Hepatocyte (in vitro differentiated cells): ENCODE data around the gene HERPUD1. TPM values are rescaled to one million over a fixed set of nuclear protein-coding genes. Genes with fewer than 3 reads are reported as not detected.
"Not testable (repeated sequence)": the region's sequence is repeated elsewhere in the genome, so short reads cannot be mapped to it uniquely, and the experiment has no call there.

Source experiments
- DNase-seq: peaks from one replicate; pipeline ENCODE4 v3.0.0-alpha.2; 2016; ENCODE audit warnings: low spot score
- H2AFZ ChIP-seq: fragments of 200-600 bp; sonication (generic); 2 replicates; pipeline ENCODE4 v1.6.0; 2016; ENCODE audit warnings: antibody characterized with exemption, mild to moderate bottlenecking
- H3K27ac ChIP-seq: fragments of 200-600 bp; sonication (generic); 2 replicates; pipeline ENCODE4 v1.5.1; 2016; ENCODE audit warnings: mild to moderate bottlenecking
- H3K27me3 ChIP-seq: fragments of 200-600 bp; sonication (generic); 2 replicates; pipeline ENCODE4 v1.6.1; 2016
- H3K36me3 ChIP-seq: fragments of 200-600 bp; sonication (generic); replicated peaks from 2 replicates; pipeline ENCODE4 v1.5.1; 2016; ENCODE audit warnings: low read depth; ENCODE audit not compliant: insufficient read depth
- H3K4me1 ChIP-seq: fragments of 200-600 bp; sonication (generic); 2 replicates; pipeline ENCODE4 v1.5.1; 2016; ENCODE audit warnings: mild to moderate bottlenecking, moderate library complexity; ENCODE audit not compliant: insufficient read depth
- H3K4me2 ChIP-seq: fragments of 200-600 bp; sonication (generic); 2 replicates; pipeline ENCODE4 v1.6.0; 2016
- H3K4me3 ChIP-seq: fragments of 200-600 bp; sonication (generic); 2 replicates; pipeline ENCODE4 v1.5.1; 2016; ENCODE audit warnings: mild to moderate bottlenecking
- H3K79me2 ChIP-seq: fragments of 200-600 bp; sonication (generic); 2 replicates; pipeline ENCODE4 v1.6.0; 2017; ENCODE audit warnings: mild to moderate bottlenecking
- H3K9me2 ChIP-seq: fragments of 200-600 bp; sonication (generic); replicated peaks from 2 replicates; pipeline ENCODE4 v1.6.0; 2017; ENCODE audit warnings: mild to moderate bottlenecking; ENCODE audit not compliant: insufficient read depth
- H3K9me3 ChIP-seq: fragments of 200-600 bp; sonication (generic); 2 replicates; pipeline ENCODE4 v1.5.1; 2016; ENCODE audit warnings: low read depth, mild to moderate bottlenecking
- H4K20me1 ChIP-seq: fragments of 200-600 bp; sonication (generic); 2 replicates; pipeline ENCODE4 v1.6.0; 2016; ENCODE audit warnings: mild to moderate bottlenecking; ENCODE audit not compliant: insufficient read depth, poor library complexity, severe bottlenecking
- EZH2 ChIP-seq: fragments of 200-600 bp; sonication (generic); IDR thresholded peaks from 2 replicates; pipeline ENCODE4 v1.6.1; 2016; ENCODE audit warnings: antibody characterized with exemption, mild to moderate bottlenecking, borderline replicate concordance
- EZH2phosphoT487 ChIP-seq: fragments of 200-600 bp; sonication (generic); IDR thresholded peaks from one replicate; pipeline ENCODE4 v1.6.1; 2018; ENCODE audit warnings: antibody characterized with exemption, mild to moderate bottlenecking, low read depth, moderate library complexity; ENCODE audit not compliant: unreplicated experiment, severe bottlenecking
- WGBS: methylation state at CpG from one replicate; pipeline ENCODE4 v1.1.6; 2016; ENCODE audit warnings: low lambda C conversion rate; ENCODE audit errors: missing lambda C conversion rate; 5-methylcytosine and 5-hydroxymethylcytosine counted together
- polyA plus RNA-seq: library from polyadenylated mRNA; unstranded; fragments of >200 nt; fragmentation: Nextera tagmentation; extraction: Ambion mirVana; gene quantifications from 2 replicates; pipeline ENCODE4 v1.2.1, GENCODE V29; 2016
- total RNA-seq: library from RNA; depleted of rRNA; stranded (reverse); fragments of >200 nt; gene quantifications from 2 replicates; pipeline ENCODE4 v1.2.3, GENCODE V29; 2014
- TF ChIP-seq, protein P1 (sequence below): fragments of 200-600 bp; sonication (generic); IDR thresholded peaks from 2 replicates; pipeline ENCODE4 v1.5.1; 2016; ENCODE audit warnings: antibody characterized with exemption, mild to moderate bottlenecking; ENCODE audit not compliant: poor library complexity

The HERPUD1 gene
- total and polyA plus RNA-seq, 2 experiments from 2014 or later, result 199 to 253 TPM

DNA sequence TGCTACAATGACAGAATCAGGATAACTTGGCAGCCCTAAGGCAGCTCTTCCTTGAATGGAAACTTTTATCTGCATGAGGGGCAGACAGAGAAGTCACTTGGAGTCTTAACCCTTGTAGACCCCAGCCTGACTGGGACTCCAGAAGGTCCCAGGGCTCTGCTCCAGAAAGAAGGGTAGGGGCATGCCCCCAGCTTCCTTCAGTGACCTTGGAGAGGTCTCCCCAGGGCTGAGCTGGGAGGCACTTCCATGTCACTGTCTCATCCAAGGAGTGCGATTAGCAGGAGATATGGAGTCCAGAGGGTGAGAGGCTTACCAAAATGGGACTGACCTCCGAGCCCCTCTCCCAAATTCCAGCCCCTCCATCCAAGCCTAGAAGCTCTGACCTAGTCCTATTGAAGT is 54.0 kb downstream of the HERPUD1 start:
- peaks cover 8% of the 10 kb centered on the region for H3K27me3 ChIP-seq
- no peaks in the 10 kb centered on the region for H3K79me2 ChIP-seq
- H3K27ac ChIP-seq, result no peak overlapping the region
- H4K20me1 ChIP-seq, result no peaks in the 10 kb centered on the region
- H3K4me2 ChIP-seq, result no peak overlapping the region
- no peaks in the 10 kb centered on the region for H3K36me3 ChIP-seq
- peaks cover 3% of the 10 kb centered on the region for H3K4me1 ChIP-seq
- no peak overlapping the region for H3K4me3 ChIP-seq
- DNase-seq, result no peak
- TF ChIP-seq, protein P1, sequence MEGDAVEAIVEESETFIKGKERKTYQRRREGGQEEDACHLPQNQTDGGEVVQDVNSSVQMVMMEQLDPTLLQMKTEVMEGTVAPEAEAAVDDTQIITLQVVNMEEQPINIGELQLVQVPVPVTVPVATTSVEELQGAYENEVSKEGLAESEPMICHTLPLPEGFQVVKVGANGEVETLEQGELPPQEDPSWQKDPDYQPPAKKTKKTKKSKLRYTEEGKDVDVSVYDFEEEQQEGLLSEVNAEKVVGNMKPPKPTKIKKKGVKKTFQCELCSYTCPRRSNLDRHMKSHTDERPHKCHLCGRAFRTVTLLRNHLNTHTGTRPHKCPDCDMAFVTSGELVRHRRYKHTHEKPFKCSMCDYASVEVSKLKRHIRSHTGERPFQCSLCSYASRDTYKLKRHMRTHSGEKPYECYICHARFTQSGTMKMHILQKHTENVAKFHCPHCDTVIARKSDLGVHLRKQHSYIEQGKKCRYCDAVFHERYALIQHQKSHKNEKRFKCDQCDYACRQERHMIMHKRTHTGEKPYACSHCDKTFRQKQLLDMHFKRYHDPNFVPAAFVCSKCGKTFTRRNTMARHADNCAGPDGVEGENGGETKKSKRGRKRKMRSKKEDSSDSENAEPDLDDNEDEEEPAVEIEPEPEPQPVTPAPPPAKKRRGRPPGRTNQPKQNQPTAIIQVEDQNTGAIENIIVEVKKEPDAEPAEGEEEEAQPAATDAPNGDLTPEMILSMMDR, result no peak
- TF ChIP-seq EZH2 (no peak), EZH2phosphoT487 (no peak)
- WGBS, result 96% methylated on average over 2 of the region's 2 CpGs
- H3K9me2 ChIP-seq, result no peaks in the 10 kb centered on the region
- H2AFZ ChIP-seq, result no peak overlapping the region
- no peaks in the 10 kb centered on the region for H3K9me3 ChIP-seq

DNA sequence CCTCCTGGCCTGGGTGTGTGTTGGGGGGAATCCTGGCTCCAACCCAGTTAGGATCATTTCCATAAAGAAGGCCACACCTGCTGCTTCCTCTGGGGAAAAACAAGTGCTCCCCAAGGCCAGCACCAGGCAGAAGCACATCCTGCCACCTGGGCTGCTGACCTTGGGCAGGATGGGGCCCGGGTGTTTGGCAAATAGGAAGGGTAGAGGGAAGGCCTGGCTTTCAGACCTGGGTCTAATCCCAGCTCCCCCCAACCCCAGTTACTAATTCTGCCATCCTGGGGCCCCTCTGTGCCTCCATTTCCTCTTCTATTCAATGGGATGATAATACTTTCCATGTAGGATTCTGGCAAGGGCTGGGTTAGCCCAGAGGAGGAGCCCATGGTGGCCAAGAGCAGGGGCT is 54.4 kb downstream of the HERPUD1 start:
- Histone ChIP-seq H3K9me2 (no peaks in the 10 kb centered on the region), H4K20me1 (no peaks in the 10 kb centered on the region), H3K9me3 (no peaks in the 10 kb centered on the region), H3K79me2 (no peaks in the 10 kb centered on the region), H3K4me2 (no peak overlapping the region), H3K36me3 (no peaks in the 10 kb centered on the region), H3K4me1 (peaks cover 3% of the 10 kb centered on the region), H3K27me3 (peaks cover 10% of the 10 kb centered on the region), H3K4me3 (no peak overlapping the region), H2AFZ (no peak overlapping the region), H3K27ac (no peak overlapping the region)
- TF ChIP-seq EZH2, result no peak
- TF ChIP-seq, protein P1, result no peak
- TF ChIP-seq EZH2phosphoT487, result no peak
- no peak for DNase-seq
- WGBS, result 67% methylated on average over 1 of the region's 1 CpG

DNA sequence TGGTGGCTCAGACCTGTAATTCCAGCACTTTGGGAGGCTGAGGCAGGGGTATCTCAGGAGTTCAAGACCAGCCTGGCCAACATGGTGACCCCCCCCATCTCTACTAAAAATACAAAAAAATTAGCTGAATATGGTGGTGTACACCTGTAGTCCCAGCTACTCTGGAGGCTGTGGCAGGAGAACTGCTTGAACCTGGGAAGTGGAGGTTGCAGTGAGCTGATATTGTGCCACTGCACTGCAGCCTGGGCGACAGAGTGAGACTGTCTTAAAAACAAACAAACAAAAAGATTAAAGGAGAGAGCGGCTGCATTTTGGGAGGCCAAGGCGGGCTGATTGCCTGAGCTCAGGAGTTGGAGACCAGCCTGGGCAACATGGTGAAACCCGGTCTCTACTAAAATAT is 55.0 kb downstream of the HERPUD1 start:
- not testable (repeated sequence) for DNase-seq, H3K9me2 ChIP-seq, H3K4me3 ChIP-seq, H2AFZ ChIP-seq, H3K27ac ChIP-seq, H3K4me1 ChIP-seq, H3K9me3 ChIP-seq, H3K79me2 ChIP-seq, H3K4me2 ChIP-seq, H3K36me3 ChIP-seq, H4K20me1 ChIP-seq, H3K27me3 ChIP-seq
- WGBS, result 88% methylated on average over 4 of the region's 4 CpGs

DNA sequence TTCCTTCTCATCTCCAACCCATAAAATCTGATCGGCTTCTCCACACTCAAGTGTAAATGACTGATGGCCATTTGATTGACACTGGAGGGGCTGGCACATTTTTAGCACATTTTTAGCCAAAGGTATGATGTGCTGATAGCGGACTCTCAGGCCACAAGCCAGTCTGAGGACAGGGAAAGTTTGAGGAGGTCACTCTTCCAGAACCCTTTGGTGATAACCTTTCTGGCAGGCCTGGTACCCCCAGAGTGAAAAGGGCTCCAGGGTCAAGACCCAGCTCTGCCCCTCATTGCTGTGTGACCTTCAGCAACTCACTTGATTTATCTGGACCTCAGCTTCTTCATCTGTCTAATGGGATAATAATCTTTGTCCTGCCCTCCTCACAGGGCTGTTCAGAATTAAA is 55.8 kb downstream of the HERPUD1 start:
- no peak overlapping the region for H3K4me3 ChIP-seq
- 96% methylated on average over 2 of the region's 2 CpGs for WGBS

More for the DNA sequence above, 55.8 kb downstream of the HERPUD1 start:
- no peak for DNase-seq
- H3K9me3 ChIP-seq, result no peaks in the 10 kb centered on the region
- no peaks in the 10 kb centered on the region for H3K9me2 ChIP-seq
- no peak overlapping the region for H2AFZ ChIP-seq
- H3K79me2 ChIP-seq, result no peaks in the 10 kb centered on the region
- H4K20me1 ChIP-seq, result no peaks in the 10 kb centered on the region
- no peak for TF ChIP-seq EZH2phosphoT487
- TF ChIP-seq EZH2, result no peak
- TF ChIP-seq, protein P1, result no peak
- no peaks in the 10 kb centered on the region for H3K36me3 ChIP-seq
- peaks cover 3% of the 10 kb centered on the region for H3K4me1 ChIP-seq
- H3K4me2 ChIP-seq, result no peak overlapping the region
- H3K27ac ChIP-seq, result no peak overlapping the region
- H3K27me3 ChIP-seq, result peaks cover 10% of the 10 kb centered on the region
